NCI-H2081 (cell line): ENCODE results near the gene CSMD2.
"Not testable (repeated sequence)": the region's sequence is repeated elsewhere in the genome, so short reads cannot be mapped to it uniquely, and the experiment has no call there.

ENCODE experiments used
- DNase-seq, 2 experiments: peaks; one replicate each; lab custom pipeline; 2025; lab: John Stamatoyannopoulos, UW

Gene CSMD2

GRCh38 chr1:34108269-34108668, 56.8 kb downstream of the CSMD2 start:
- DNase-seq, result no peak

GRCh38 chr1:34101151-34101550, 63.9 kb downstream of the CSMD2 start:
- DNase-seq, result no peak

GRCh38 chr1:34100332-34100731, 64.7 kb downstream of the CSMD2 start:
- DNase-seq, result no peak

- not testable (repeated sequence) for DNase-seq
Observed at GRCh38 chr1:34092399-34092798, 72.6 kb downstream of the CSMD2 start.

GRCh38 chr1:34089731-34090130, 75.3 kb downstream of the CSMD2 start:
- no peak for DNase-seq

- DNase-seq, result no peak
Observed at GRCh38 chr1:34087986-34088385, 77.0 kb downstream of the CSMD2 start.

- DNase-seq, result no peak
Observed at GRCh38 chr1:34086561-34086960, 78.5 kb downstream of the CSMD2 start.

GRCh38 chr1:34083974-34084373, 81.1 kb downstream of the CSMD2 start:
- DNase-seq, result no peak

- not testable (repeated sequence) for DNase-seq
Observed at GRCh38 chr1:34082085-34082670, 82.9 kb downstream of the CSMD2 start.

GRCh38 chr1:34078383-34078782, 86.6 kb downstream of the CSMD2 start:
- DNase-seq, result no peak

- DNase-seq, result no peak
Observed at GRCh38 chr1:34075576-34075975, 89.5 kb downstream of the CSMD2 start.

GRCh38 chr1:34073028-34073695, 91.9 kb downstream of the CSMD2 start:
- DNase-seq, result no peak

GRCh38 chr1:34070201-34070836, 94.7 kb downstream of the CSMD2 start:
- DNase-seq, result no peak

- no peak for DNase-seq
Observed at GRCh38 chr1:34066981-34067603, 97.9 kb downstream of the CSMD2 start.

- DNase-seq, result no peak
Observed at GRCh38 chr1:34066166-34066565, 98.9 kb downstream of the CSMD2 start.

- DNase-seq, result no peak
Observed at GRCh38 chr1:34065498-34065897, 99.5 kb downstream of the CSMD2 start.

GRCh38 chr1:34060901-34061415, 104.1 kb downstream of the CSMD2 start:
- no peak for DNase-seq

GRCh38 chr1:34060187-34060730, 104.8 kb downstream of the CSMD2 start:
- no peak for DNase-seq

- peak; percentile 59 to 74 for DNase-seq
Observed at GRCh38 chr1:34057347-34058130, 107.5 kb downstream of the CSMD2 start.

GRCh38 chr1:34055818-34056217, 109.2 kb downstream of the CSMD2 start:
- no peak for DNase-seq

- DNase-seq, result peak in 1 of 2 experiments; percentile 53
Observed at GRCh38 chr1:34054920-34055319, 110.1 kb downstream of the CSMD2 start.

GRCh38 chr1:34053660-34054059, 111.4 kb downstream of the CSMD2 start:
- no peak for DNase-seq
